Prostate gland (tissue), 2 donors: ENCODE data around the gene PANX3. TPM values are rescaled to one million over a fixed set of nuclear protein-coding genes. Genes with fewer than 3 reads are reported as not detected.

ENCODE experiments used
- DNase-seq: peaks from one replicate; pipeline ENCODE4 v3.0.0-alpha.2; 2019; ENCODE audit warnings: low spot score
- H3K27ac ChIP-seq, 2 donors: fragments of 200-600 bp; sonication (generic); 2 replicates each; pipeline ENCODE4 v1.5.1; 2017 to 2019
- H3K27me3 ChIP-seq: fragments of 200-600 bp; sonication (generic); replicated peaks from 2 replicates; pipeline ENCODE4 v1.5.1; 2019; ENCODE audit not compliant: insufficient read depth
- H3K36me3 ChIP-seq, 2 donors: fragments of 200-600 bp; sonication (generic); 1 replicate in 1 of 2; 2 replicates in 1 of 2; pipeline versions ENCODE4 v1.5.1 to v1.8.1; 2017 to 2019
- H3K4me1 ChIP-seq: fragments of 200-600 bp; sonication (generic); replicated peaks from 2 replicates; pipeline ENCODE4 v1.5.1; 2019
- H3K4me3 ChIP-seq, 2 donors: fragments of 200-600 bp; sonication (generic); 2 replicates each; pipeline ENCODE4 v1.5.1; 2017 to 2019
- H3K9me3 ChIP-seq: fragments of 200-600 bp; sonication (generic); 2 replicates; pipeline ENCODE4 v1.5.1; 2017
- POLR2A ChIP-seq: fragments of 450-650 bp; IDR thresholded peaks from one replicate; pipeline ENCODE4 v1.6.1; 2016; ENCODE audit warnings: antibody characterized with exemption, mild to moderate bottlenecking
- POLR2AphosphoS5 ChIP-seq: sonication (generic); formaldehyde crosslinking; IDR thresholded peaks from one replicate; pipeline ENCODE4 v1.6.1; 2017; ENCODE audit warnings: antibody characterized with exemption
- WGBS: methylation state at CpG from one replicate; pipeline ENCODE4 v1.1.5; 2018; 5-methylcytosine and 5-hydroxymethylcytosine counted together
- intact Hi-C: fragments of 100-400 bp; cut with DNase I; formaldehyde crosslinking; loops from one replicate; pipeline ENCODE4 v1.14.2; 2022
- small RNA-seq, 2 donors: library from RNA; depleted of rRNA; stranded (forward); fragments of <200 nt; gene quantifications; one replicate each; pipeline ENCODE3, GENCODE V24; 2016
- total RNA-seq, 2 donors: library from RNA; depleted of rRNA; stranded (reverse); fragments of >200 nt; gene quantifications; one replicate each; pipeline ENCODE4 v1.1.0, GENCODE V29; 2016
- TF ChIP-seq, protein P1 (sequence below), 4 experiments: fragments of 200-600 bp in 2 of 4; fragments of 450-650 bp in 2 of 4; sonication (generic) in 2 of 4; IDR thresholded peaks; 1 replicate in 3 of 4; 2 replicates in 1 of 4; pipeline ENCODE4 v1.5.1; 2016 to 2019; ENCODE audit warnings: antibody characterized with exemption in 4 of 4, mild to moderate bottlenecking in 2 of 4, moderate library complexity in 2 of 4

The PANX3 gene
- total RNA-seq, 2 donors from 2014 or later: not detected

DNA sequence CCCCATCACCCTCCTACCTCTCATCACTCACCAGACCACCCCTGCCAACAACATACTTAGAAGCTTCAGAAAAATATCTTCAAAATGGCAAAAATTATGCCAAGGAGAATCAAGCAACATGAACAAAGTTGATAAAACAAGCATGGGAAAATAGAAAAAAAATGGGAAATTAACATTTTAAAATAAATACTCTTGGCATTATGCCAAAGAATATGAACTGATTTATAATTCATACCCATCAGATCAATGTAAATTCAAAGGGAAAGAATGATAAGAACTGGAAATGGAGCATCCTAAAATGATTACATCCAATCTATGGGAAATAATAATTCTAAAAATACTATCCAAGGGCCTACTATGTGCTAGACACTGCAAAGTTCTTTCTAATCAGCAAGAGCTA is 50.3 kb downstream of the PANX3 start:
- Histone ChIP-seq H3K36me3 (no peaks in the 10 kb centered on the region), H3K9me3 (no peaks in the 10 kb centered on the region), H3K27me3 (no peaks in the 10 kb centered on the region), H3K4me3 (no peak overlapping the region), H3K27ac (no peak overlapping the region), H3K4me1 (no peaks in the 10 kb centered on the region)
- no peak for DNase-seq
- intact Hi-C loops: no loop called here
- TF ChIP-seq, protein P1, sequence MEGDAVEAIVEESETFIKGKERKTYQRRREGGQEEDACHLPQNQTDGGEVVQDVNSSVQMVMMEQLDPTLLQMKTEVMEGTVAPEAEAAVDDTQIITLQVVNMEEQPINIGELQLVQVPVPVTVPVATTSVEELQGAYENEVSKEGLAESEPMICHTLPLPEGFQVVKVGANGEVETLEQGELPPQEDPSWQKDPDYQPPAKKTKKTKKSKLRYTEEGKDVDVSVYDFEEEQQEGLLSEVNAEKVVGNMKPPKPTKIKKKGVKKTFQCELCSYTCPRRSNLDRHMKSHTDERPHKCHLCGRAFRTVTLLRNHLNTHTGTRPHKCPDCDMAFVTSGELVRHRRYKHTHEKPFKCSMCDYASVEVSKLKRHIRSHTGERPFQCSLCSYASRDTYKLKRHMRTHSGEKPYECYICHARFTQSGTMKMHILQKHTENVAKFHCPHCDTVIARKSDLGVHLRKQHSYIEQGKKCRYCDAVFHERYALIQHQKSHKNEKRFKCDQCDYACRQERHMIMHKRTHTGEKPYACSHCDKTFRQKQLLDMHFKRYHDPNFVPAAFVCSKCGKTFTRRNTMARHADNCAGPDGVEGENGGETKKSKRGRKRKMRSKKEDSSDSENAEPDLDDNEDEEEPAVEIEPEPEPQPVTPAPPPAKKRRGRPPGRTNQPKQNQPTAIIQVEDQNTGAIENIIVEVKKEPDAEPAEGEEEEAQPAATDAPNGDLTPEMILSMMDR (IDR thresholded peaks at IDR 0.05): no peak
- TF ChIP-seq POLR2A (no peak), POLR2AphosphoS5 (no peak)

DNA sequence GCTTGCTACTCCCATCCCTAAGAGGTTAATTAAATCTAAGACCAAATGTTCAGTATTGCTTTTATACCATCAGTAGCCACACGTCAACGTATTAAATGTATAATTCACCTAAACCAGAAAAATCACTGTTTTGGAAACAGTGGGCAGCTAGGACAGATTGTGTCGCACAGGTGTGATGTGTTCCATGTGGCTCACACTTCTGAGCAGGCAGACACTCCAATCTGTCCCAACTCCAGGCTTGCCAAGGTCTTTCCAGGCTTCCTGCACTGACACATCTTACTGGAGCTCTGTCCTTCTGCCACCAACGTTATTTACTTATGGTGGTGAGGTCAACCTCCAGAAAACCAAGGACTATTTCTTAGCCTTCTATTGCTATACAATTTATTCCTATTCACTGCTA is 50.9 kb downstream of the PANX3 start:
- Histone ChIP-seq H3K27ac (no peak overlapping the region), H3K27me3 (no peaks in the 10 kb centered on the region), H3K9me3 (no peaks in the 10 kb centered on the region), H3K4me3 (no peak overlapping the region), H3K4me1 (no peaks in the 10 kb centered on the region), H3K36me3 (no peaks in the 10 kb centered on the region)
- WGBS: 90% methylated on average over 4 of the region's 4 CpGs
- no peak for DNase-seq
- intact Hi-C loops: no loop called here
- TF ChIP-seq, protein P1 (IDR thresholded peaks at IDR 0.05): no peak
- TF ChIP-seq POLR2A: no peak
- TF ChIP-seq POLR2AphosphoS5: no peak

GRCh38 chr11:124663861-124664260 is 52.6 kb downstream of the PANX3 start:
- Histone ChIP-seq H3K4me1 (no peaks in the 10 kb centered on the region), H3K36me3 (no peaks in the 10 kb centered on the region), H3K4me3 (no peak overlapping the region), H3K27me3 (no peaks in the 10 kb centered on the region), H3K9me3 (no peaks in the 10 kb centered on the region), H3K27ac (no peak overlapping the region)
- WGBS: 95% methylated on average over 2 of the region's 2 CpGs
- no peak for DNase-seq
- intact Hi-C loops: no loop called here
- TF ChIP-seq, protein P1 (IDR thresholded peaks at IDR 0.05): no peak
- TF ChIP-seq POLR2A (no peak), POLR2AphosphoS5 (no peak)

DNA sequence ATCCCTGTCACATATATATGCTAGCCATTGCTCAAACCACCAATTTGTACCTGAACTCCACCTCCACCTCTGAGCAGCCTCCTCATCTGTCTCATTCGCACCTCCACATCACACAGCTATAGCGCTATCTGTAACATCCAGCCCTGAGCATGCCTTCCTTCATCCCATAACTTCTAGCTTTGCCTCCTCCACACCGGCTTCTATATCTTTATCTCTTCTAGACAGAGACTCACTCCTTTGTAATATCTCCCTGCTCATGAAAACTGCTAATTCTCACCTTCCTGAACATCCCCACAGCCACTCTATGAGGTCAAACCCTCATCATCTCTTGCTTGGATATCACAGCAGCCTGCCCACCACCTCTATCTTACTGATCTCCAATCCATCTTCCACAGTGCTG is 56.4 kb downstream of the PANX3 start:
- H3K27me3 ChIP-seq: no peaks in the 10 kb centered on the region
- WGBS: 97% methylated on average over 3 of the region's 3 CpGs
- no peak overlapping the region for H3K27ac ChIP-seq
- no peaks in the 10 kb centered on the region for H3K4me1 ChIP-seq
- DNase-seq: no peak
- no peak overlapping the region for H3K4me3 ChIP-seq
- intact Hi-C loops: no loop called here
- H3K36me3 ChIP-seq: no peaks in the 10 kb centered on the region
- H3K9me3 ChIP-seq: no peaks in the 10 kb centered on the region
- TF ChIP-seq POLR2A (no peak), POLR2AphosphoS5 (no peak)
- TF ChIP-seq, protein P1 (IDR thresholded peaks at IDR 0.05): no peak

- Histone ChIP-seq H3K36me3 (no peaks in the 10 kb centered on the region), H3K4me1 (no peaks in the 10 kb centered on the region), H3K4me3 (no peak overlapping the region), H3K27me3 (no peaks in the 10 kb centered on the region), H3K27ac (no peak overlapping the region), H3K9me3 (no peaks in the 10 kb centered on the region)
- TF ChIP-seq, protein P1 (IDR thresholded peaks at IDR 0.05): peak; percentile 65 to 82 (median 74)
- TF ChIP-seq POLR2A: no peak
- TF ChIP-seq POLR2AphosphoS5: peak; percentile 19
- 19% methylated on average over 8 of the region's 8 CpGs for WGBS
- peak; percentile 48 for DNase-seq
- intact Hi-C loops: loop anchor here (2.0 kb wide), 1 partner anchor 168 kb away; no protein-coding TSS in a partner anchor
Observed at GRCh38 chr11:124669193-124669592, 58.0 kb downstream of the PANX3 start.

Small RNAs within 50 kb of the gene (small RNA-seq; reads per million reads assigned to genes)
- 0 reads per million in 2 donors for gene RNA5SP352

Other genes starting within 250 kb of the PANX3 start
- not detected for gene OR8B2, start 226.9 kb upstream of the PANX3 start, total RNA-seq
- not detected for gene OR8B3, start 212.4 kb upstream of the PANX3 start, total RNA-seq
- not detected for gene OR8B4, start 186.6 kb upstream of the PANX3 start, total RNA-seq
- gene OR8B8, start 165.7 kb upstream of the PANX3 start, total RNA-seq: not detected
- not detected for gene OR8B12, start 67.8 kb upstream of the PANX3 start, total RNA-seq
- gene OR8A1, start 41.4 kb upstream of the PANX3 start, total RNA-seq: not detected
- gene TBRG1, start 11.4 kb downstream of the PANX3 start, total RNA-seq: 10 to 100 TPM; 30.8 to 33.8 TPM
- gene SIAE, start 62.3 kb downstream of the PANX3 start, total RNA-seq: 10 to 100 TPM; 20.4 to 30.1 TPM
- 10 to 100 TPM; 14.7 to 20.8 TPM for gene SPA17, start 62.5 kb downstream of the PANX3 start, total RNA-seq
- 1 to 10 TPM; 1.2 to 1.8 TPM for gene NRGN, start 128.5 kb downstream of the PANX3 start, total RNA-seq
- gene VSIG2, start 140.8 kb downstream of the PANX3 start, total RNA-seq: 10 to 100 TPM; 28.2 to 38.6 TPM
- 10 to 100 TPM; 12.1 to 18.6 TPM for gene ESAM, start 150.9 kb downstream of the PANX3 start, total RNA-seq
- 10 to 100 TPM; 12.3 to 22.9 TPM for gene MSANTD2, start 189.0 kb downstream of the PANX3 start, total RNA-seq